Vagina (tissue), 2 donors: ENCODE data around the gene C1QTNF1.

Experiments used
- CTCF ChIP-seq, 3 experiments: fragments of 450-650 bp in 2 of 3; fragments of 200-600 bp in 1 of 3; sonication (generic) in 1 of 3; IDR thresholded peaks; one replicate each; pipeline ENCODE4 v1.5.1; 2017 to 2019; ENCODE audit warnings: antibody characterized with exemption in 3 of 3, mild to moderate bottlenecking in 2 of 3, moderate library complexity in 2 of 3
- POLR2A ChIP-seq, 2 donors: fragments of 450-650 bp; IDR thresholded peaks; one replicate each; pipeline ENCODE4 v1.6.1; 2017; ENCODE audit warnings: antibody characterized with exemption in 2 of 2, mild to moderate bottlenecking in 2 of 2, moderate library complexity in 2 of 2
- POLR2AphosphoS5 ChIP-seq, 2 donors: sonication (generic); formaldehyde crosslinking; IDR thresholded peaks; one replicate each; pipeline ENCODE4 v1.9.0; 2017; ENCODE audit warnings: antibody characterized with exemption in 2 of 2, mild to moderate bottlenecking in 2 of 2, low read depth in 1 of 2; ENCODE audit not compliant: insufficient read depth in 1 of 2

DNA sequence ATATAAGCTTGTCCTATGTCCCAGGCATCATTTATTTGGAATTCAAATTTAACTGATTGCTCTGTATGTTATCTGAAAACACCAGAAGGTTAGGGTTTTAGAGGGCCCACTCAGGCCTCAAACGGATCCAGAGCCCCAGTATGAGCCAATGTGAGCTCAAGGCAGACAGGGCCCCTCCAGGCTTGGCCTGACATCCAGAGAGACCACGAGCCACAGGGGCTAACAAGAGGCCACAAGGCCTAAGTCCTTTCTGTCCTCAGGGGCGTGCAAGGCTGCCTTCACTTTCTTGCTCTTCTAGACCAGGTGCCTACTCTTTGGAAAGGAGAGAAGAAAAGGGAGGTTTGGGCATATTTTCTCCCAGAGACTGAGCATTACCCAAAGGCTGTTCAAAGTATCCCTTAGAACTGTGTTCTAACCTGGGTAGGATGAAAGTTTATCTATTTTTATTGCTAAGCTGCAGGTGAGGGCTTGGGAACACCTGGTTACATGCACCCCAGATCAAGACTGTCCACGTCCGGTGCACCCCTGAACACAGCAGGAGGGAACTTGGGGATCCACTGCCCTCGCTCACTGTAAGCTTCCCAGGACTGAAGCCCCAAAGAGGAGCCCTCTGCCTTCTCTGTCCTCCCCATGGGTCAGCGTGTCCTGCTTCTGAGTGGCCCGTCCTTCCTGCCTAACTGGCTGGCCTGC, 49.2 kb downstream of the C1QTNF1 start:
- TF ChIP-seq POLR2AphosphoS5 (IDR thresholded peaks at IDR 0.05; ENCODE audit: insufficient read depth in 1 of 2, low read depth in 1 of 2), result no peak
- TF ChIP-seq CTCF (IDR thresholded peaks at IDR 0.05), result no peak
- no peak for TF ChIP-seq POLR2A (IDR thresholded peaks at IDR 0.05)
